HG03460 (cell line): ENCODE results near the gene SH3RF3.
"Not testable (repeated sequence)": the region's sequence is repeated elsewhere in the genome, so short reads cannot be mapped to it uniquely, and the experiment has no call there.

Experiments used
- ATAC-seq: cut with Tn5 transposase; IDR thresholded peaks from one replicate; pipeline ENCODE4 v1.9.1; 2021; ENCODE audit not compliant: unreplicated experiment

SH3RF3 gene

DNA sequence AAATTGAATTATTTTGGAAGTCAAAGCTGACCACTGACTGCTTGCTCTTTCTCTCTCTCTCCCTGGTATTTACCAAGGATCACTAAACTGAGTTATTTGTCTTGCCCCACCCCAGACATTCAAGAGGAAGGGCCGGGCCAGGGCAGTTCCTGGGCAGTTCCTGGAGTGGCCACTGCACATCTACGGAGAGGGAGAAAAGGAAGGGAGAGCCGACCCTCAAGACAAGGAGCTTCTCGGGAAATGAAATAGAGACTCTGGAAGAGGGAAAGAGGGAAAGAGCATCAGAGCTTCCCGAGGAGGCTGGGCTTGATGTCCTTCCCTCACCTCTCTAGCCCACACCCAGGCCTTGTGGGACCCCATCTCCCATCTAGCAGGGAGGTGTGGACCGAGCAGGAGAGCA, 401.7 kb downstream of the SH3RF3 start:
- ATAC-seq = no peak

DNA sequence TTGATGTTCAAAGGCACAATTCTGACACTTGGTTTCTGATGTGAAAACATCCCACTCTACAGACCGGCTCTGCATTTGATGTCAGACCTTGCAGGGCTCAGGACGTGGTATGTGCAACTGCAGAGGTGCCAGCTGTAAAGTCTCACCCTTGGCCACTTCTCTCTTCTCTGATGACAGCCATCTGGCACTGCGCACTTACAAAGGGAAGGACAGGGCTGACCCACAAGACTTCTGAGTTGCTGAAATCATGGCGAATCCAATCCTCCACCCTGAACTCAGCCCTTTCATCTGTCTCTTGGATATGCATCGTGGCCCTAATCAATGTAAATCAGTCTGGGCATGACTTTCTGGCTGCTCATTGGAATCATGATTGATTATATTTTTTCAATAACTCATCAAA, 402.2 kb downstream of the SH3RF3 start:
- no peak for ATAC-seq

DNA sequence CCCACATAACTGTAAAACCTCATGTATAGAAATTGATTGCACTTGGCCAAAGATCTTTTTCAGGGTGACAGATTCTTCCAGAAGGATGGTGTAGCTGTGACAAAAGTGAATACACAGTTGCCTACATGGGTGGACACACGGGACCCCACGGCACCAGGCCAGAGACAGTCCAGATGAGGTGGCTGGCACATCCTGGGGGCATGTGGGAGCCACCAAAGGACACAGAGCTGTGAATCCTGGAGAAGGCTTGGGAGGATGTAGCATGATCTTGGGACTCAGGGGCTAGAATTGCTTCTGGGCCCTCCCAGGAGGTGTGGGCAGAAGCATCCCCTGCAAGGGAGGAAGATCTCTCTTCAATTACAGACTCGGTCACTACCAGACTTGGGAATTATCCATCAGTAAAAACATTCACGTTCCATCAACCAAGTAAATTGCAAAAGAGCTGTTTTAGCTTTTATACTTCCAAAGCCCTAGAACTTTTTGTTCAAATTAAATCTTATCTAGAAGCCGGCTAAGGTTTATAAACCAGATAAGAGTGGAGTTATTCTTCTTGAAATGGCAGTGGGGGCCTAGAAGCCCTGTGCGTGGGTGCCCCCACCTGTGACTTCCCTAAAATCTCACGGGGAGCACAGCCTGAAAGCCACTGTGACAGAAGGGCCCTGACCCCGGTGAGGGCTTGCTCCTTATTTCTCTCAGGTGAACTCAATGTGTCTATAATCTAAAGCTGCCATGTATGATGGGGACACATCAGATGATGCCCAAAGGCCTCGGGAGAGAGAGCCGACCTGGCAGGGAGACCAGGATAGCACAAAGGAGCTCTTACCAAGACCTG, 403.1 kb downstream of the SH3RF3 start:
- no peak for ATAC-seq

DNA sequence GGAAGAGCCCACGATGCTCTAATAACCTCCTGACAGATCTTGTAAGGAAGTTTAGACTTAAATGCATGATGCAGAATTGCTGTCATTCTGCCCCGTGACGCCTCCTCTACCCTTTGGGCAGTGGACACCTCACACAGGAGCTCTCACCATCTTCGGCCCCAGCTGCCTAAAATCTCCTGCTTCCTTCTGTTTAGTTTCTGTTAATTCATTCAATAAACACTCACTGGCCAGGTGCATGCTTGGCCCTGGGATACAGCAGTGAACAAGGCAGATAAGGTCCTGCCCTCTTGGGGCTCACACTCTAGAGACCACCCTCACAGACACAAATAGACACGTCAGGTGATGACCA, 403.7 kb downstream of the SH3RF3 start:
- no peak for ATAC-seq

DNA sequence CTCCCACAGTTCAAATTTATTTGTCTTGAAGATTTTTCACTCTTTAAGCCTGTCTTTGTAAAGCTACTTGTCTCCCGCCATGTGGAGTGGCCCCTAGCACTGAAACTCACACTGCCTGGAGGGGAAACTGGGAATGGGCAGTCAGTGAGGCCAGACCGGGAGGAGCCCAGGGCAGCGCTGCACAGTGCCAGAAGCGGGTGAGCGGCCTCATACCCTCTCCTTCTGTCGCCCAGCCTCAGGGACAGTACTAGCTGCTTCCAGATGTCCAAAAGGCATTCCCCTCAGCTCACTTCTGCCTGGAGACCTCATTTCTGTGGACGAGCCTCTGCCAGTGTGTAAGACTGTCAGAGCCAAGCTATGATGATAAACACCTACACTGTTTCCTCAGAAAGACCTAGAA, 404.8 kb downstream of the SH3RF3 start:
- no peak for ATAC-seq

DNA sequence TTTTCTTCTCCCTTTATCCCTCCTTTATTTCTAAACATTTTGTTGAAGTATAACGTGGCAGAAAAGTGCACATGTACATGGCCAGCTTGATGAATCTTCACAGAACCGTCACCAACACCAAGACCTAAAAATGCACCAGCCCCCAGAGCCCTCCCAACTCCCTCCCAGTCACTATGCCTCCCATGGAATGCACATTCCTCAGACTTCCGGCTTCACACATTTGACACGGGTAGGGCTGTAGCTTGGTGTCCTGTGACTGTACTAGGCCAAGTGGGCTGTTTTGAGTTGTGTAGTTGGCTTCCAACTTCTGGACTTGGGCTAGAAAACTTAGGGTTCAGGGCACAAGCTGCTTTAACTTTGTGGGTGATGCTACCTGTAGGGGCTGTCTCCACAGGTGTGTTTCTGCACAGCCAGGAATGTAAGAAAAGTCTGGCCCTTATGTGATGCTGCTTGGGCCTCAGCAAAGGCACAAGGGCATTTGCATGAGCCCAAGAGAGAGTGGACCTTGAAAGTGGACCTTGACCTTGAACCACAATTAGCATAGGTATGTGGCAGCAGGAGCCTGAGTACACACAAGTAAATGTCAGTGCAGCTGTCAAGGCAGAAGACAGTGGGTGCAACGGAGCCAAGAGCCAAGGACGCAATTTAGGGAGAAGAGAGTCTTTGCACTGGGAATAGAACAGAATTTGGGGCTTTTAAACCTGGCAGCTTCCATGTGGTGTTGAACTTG, 406.4 kb downstream of the SH3RF3 start:
- ATAC-seq = no peak

DNA sequence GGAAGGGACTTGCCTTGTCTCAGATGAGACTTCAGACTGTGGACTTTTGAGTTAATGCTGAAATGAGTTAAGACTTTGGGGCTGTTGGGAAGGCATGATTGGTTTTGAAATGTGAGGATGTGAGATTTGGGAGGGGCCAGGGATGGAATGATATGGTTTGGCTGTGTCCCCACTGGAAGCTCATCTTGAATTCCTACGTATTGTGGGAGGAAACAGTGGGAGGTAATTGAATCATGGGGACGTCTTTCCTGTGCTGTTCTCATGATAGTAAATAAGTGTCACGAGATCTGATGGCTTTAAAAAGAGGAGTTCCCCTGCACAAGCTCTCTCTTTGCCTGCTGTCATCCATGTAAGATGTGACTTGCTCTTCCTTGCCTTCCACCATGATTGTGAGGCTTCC, 407.6 kb downstream of the SH3RF3 start:
- not testable (repeated sequence) for ATAC-seq

DNA sequence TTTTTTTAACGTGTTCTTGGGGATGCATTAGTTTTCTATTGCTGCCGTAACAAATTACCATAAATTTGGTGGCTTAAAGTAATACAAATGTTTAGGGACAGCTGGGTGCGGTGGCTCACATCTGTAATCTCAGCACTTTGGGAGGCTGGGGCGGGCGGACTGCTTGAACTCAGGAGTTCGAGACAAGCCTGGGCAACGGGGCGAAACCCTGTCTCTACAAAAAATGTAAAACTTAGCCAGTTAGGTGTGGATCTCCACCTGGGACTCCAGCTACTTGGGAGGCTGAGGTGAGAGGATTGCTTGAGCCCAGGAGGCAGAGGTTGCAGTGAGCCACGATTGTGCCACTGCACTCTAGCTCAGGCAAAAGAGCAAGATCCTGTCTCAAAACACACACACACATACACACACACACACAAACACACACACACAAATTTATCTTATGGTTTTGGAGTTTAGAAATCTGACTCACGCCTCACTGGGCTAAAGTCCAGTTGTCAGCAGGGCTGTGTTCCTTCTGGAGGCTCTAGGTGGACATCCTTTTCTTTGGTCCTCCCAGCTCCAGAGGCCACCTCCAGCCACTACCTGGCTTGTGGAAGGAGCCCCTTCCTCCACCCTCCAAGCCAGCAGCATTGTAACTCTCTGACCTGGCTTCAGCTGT, 408.7 kb downstream of the SH3RF3 start:
- no peak for ATAC-seq

DNA sequence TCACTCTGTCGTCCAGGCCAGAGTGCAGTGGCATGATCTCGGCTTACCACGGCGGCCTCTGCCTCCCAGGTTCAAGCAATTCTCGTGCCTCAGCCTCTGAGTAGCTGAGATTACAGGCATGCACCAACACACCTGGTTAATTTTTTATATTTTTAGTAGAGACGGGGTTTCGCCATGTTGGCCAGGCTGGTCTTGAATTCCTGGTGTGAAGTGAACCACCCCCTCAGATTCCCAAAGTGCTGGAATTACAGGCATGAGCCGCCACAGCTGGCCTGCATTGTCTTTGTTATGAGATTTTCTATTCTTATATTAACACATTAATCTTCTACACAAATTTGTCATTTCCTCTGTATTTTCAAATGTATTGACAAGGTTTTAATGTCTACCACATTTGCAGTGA, 409.5 kb downstream of the SH3RF3 start:
- ATAC-seq = no peak

DNA sequence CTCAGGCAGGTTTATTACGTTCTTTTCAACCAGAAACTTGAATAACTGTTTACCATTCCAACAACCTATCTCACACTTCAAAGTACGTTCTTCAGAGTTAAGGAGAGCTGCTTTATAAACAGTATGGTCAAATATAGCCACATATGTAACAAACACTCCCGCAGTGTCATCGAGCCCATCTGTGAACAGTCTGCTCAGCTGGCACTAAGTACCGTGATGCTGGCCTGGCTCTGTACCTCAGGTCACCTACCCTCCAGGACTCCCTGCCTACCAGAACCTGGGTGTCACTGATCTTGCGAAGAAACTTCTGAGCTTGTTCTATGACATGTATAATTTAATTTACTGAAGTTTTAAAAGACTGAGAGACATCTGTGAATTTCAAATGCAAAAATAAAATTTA, 413.4 kb downstream of the SH3RF3 start:
- no peak for ATAC-seq

DNA sequence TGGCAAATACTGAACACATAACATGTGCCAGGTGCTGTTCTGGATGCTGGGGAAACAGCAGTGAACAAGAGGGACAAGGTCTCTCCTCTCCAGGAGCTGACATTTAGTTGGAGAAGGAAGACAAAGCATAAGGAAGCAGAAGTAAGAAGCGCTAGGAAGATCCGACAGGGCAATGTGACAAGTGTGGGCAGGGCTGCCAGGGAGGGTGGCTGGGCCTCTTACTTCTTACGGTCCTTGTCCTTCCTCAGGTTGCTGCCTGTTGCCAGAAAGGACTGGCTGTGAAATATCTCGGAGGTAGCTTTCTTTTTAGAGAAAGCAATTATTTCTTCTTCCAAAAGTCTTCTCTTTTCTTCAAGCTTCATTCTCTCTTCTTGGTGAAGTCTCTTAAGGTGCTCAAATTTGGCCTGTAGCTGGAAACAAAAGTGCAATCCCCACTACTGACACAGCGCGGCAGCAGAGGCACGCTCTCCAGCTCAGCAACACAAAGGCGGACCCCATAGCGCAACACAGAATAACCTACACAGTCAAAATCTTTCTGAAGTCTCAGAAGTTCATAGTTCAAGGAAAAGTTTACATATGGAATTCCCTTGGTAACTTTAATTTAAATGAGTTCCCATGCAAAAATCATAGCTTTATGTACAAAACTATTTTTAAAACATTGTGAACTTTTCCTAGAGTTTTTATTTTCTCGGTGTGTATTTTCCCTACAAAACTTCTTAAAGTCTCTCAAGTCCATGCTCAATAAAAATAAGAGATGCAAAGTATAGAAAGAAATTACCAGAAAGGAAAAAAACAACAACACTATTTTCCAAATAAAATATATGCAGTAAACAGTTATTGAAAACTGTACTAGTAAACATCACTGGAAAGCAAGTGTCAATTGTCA, 417.1 kb downstream of the SH3RF3 start:
- peak; percentile 88 for ATAC-seq

DNA sequence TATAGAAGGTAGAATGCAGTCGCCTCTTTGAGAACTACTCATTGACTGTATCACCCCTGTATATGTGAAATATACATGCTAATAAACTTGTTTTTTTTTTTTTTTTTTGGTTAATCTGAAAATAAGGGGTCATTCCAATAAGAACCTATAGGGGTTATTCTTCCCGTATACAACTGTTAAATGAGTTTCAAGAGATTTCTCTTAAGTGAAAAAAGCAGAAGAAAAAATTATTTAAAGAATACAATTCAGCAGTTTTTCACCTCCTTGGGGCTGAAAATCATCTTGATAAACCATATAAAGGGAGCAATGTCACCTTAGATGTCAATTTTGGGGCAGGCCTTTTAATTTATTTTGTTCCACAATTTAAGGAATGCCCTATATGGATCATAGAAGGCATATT, 418.3 kb downstream of the SH3RF3 start:
- no peak for ATAC-seq

DNA sequence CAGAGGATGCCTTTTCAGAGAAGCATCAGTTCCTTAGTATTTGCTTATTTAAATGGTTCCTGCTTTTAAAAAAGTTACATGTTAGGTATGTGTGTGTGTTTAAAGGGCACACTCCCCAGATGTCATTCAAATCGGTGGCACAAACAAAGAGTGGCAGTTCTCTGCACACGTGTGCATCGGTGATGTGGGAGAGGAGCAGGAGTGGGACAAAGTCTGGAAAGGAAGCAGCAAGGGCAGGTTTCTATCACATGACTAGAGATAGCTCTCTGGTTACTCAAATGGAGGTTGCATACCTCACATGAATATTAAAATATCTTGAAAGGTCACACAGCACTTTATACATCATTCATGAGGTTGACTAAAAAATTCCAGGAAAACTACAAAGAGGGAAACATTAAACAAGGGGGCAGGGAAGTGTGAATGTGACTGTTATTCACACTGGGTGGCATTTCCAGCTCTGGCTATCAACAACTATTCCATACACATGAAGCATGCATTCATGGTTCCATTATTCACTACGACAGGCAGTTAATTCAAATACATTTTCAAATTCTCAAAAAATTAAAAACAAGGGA, 420.1 kb downstream of the SH3RF3 start:
- ATAC-seq = no peak
